Tibial nerve (tissue), 4 donors: ENCODE measurements around the gene TMEM174.

Experiments
- CTCF ChIP-seq, 5 experiments: fragments of 200-600 bp in 3 of 5; fragments of 450-650 bp in 2 of 5; sonication (generic) in 3 of 5; IDR thresholded peaks; one replicate each; pipeline ENCODE4 v1.5.1; 2016 to 2019; ENCODE audit warnings: antibody characterized with exemption in 5 of 5, mild to moderate bottlenecking in 3 of 5, moderate library complexity in 2 of 5
- EP300 ChIP-seq, 2 donors: sonication (generic); formaldehyde crosslinking; IDR thresholded peaks; one replicate each; pipeline ENCODE4 v1.6.1; 2017; ENCODE audit warnings: antibody characterized with exemption in 2 of 2, mild to moderate bottlenecking in 1 of 2
- POLR2A ChIP-seq, 2 donors: fragments of 450-650 bp; IDR thresholded peaks; one replicate each; pipeline ENCODE4 v1.6.1; 2017; ENCODE audit warnings: antibody characterized with exemption in 2 of 2, mild to moderate bottlenecking in 2 of 2, moderate library complexity in 2 of 2

- TF ChIP-seq CTCF (IDR thresholded peaks at IDR 0.05) (peak; percentile 21 to 68 (median 35)), POLR2A (IDR thresholded peaks at IDR 0.05) (no peak), EP300 (IDR thresholded peaks at IDR 0.05) (no peak)
Measured at GRCh38 chr5:73135429-73136054, 37.5 kb upstream of the TMEM174 start.
